Skin epidermis (tissue), 12 donors: ENCODE measurements around the gene FXYD4.
"Not testable (repeated sequence)": the region's sequence is repeated elsewhere in the genome, so short reads cannot be mapped to it uniquely, and the experiment has no call there.

Experiments used
- H3K27ac ChIP-seq, 21 experiments: fragments of 200-600 bp; sonication (generic) in 11 of 21; one replicate each; pipeline ENCODE4 v1.5.0; 2020; ENCODE audit warnings: mild to moderate bottlenecking in 3 of 21, inconsistent platforms in 2 of 21, moderate library complexity in 2 of 21
- H3K4me3 ChIP-seq, 7 experiments: fragments of 200-600 bp; sonication (generic) in 2 of 7; one replicate each; pipeline ENCODE4 v1.5.0; 2020; ENCODE audit warnings: inconsistent platforms in 2 of 7, mild to moderate bottlenecking in 2 of 7, moderate library complexity in 1 of 7

The FXYD4 gene, protein sequence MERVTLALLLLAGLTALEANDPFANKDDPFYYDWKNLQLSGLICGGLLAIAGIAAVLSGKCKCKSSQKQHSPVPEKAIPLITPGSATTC

DNA sequence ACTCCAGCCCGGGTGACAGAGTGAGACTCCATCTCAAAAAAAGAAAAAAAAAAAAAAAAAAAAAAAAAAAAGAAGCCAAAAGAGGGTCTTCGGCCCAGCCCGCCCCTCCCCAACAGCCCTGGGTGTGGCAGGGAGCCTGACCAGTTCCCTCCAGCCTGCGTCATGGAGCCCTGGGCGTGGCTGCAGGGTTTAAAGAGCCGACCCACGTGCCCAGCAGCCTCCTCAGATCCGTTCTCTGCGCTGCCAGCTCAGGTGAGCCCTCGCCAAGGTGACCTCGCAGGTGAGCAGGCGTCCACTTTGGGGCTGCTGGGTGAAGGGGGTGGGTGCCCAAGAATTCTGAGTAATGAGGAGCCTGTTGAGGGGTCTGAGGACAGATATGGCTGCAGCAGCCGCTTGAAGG is at the start of gene FXYD4:
Gene FXYD4 (plus strand): TSS at position 219 of the 400 bp plus-strand sequence. CDS start 2,111 bp downstream, outside the sequence.
- no peak within 1 kb of the TSS for H3K4me3 ChIP-seq
- no peak within 1 kb of the TSS for H3K27ac ChIP-seq

DNA sequence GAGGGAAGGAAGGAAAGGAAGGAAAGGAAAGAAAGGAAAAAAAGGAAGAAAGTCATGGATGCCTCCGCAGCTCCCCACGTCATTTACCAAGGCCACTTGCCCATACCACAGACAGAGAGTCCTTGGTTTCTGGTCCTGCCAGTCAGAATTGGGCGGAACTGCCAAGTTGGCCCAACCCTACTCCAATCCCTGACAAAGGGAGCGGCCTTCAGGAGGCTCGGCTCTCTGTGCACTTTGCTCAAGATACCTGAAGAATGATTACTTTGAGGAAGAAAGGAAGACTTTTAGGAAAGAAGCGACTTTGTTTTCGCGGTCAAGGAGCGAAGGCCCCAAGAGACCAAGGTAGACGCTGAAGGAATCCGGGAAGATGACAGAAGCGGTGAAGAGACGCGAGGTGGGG is 49.1 kb upstream of the FXYD4 start:
- no peak overlapping the region for H3K27ac ChIP-seq

DNA sequence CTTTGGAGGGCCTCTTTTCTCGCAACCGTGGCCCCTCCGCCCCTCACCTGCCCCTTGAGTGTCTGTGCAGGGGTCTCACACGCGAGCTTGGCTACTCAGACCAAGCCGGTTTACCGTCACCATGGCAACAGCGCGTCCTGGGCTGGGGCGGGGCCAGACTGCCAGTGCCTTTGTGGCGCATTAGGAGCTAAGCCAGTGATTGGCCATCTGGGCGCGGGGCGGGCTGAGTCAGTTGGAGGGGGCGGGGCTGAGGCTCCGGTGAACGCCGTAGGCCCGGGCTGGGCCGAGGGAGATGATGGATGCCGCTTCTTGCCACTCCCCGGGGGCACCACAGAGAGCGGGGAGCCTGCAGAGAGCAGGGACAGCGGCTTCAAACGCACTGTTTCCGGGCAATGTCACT is 48.7 kb upstream of the FXYD4 start:
- Histone ChIP-seq H3K4me3 (peak overlapping the region in 1 of 7 experiments; percentile 12), H3K27ac (no peak overlapping the region)

More for the DNA sequence above, 49.1 kb upstream of the FXYD4 start:
- peak overlapping the region in 1 of 7 experiments; percentile 12 for H3K4me3 ChIP-seq

DNA sequence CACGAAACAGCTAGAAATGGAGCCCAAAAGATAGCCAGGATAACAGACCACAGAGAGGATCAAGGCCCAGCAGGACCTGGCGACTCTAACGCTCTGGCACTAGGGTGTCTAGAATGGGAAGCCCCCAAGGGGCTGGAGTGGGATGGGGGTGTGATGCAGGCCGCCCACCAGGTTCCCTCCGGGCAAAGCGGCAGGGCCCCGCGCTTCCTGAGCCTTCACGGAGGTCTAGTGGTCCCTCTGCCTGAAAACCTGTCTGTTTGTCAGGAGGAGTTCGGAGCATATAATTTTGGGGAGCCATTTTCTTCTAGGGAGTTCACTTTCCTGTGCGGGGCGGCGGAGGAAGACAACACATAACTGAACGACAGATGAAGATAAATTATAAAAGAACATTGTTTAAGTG is 48.2 kb upstream of the FXYD4 start:
- Histone ChIP-seq H3K27ac (no peak overlapping the region), H3K4me3 (peak overlapping the region in 1 of 7 experiments; percentile 12)

DNA sequence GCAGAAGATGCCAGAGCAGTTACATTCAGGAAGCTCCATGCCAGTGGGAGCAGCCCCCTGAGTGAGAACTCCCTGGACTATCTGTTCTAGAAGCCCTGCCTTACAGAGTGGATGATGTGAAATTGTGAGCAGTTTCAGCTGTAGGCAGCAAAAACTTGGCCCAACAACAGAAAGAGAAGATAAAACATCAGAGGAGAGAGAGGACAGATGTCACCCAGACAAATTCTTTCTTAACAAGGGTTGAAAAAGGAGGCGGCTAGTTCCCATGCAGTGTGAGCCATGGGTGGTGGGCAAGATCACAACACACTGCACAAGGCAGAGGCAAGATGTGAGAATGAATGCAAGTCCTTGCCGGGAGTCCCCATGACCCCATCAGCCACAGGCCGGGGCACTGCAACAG is 46.6 kb upstream of the FXYD4 start:
- Histone ChIP-seq H3K4me3 (no peak overlapping the region), H3K27ac (no peak overlapping the region)

DNA sequence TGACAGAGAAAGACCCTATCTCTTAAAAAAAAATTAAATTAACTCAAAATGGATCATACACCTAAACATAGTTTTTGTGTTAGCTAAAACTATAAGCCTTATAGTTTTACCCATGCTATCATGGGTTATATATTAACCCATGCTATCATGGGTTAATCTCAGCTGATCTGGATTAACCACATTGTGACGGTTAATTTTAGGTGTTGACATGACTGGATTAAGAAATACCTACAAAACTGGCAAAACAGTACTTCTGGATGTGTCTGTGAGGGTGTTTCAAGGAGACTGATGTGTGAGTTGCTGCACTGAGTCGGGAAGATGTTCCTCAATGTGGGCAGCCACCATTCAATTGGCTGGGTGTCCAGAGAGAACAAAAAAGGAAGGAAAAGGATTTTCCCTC is 44.3 kb upstream of the FXYD4 start:
- Histone ChIP-seq H3K4me3 (no peak overlapping the region), H3K27ac (no peak overlapping the region)

DNA sequence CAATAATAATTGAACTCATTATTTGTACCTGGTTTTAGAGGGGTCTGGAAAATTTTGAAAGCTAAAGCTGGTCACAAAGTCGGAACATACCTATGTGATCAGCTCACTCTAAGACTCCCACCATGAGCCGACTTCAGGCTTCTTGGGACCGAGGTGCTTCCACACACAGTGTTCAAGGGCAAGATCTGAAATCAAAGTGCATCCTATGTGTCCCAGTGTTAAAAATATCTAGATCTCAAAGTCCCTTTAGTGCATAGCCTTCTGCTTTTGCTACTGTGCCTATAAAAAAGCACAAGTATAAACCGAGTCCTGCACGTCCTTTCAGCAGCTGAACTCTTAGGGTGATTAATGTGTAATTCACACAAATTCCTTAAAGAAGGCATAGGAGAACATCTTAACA is 43.5 kb upstream of the FXYD4 start:
- no peak overlapping the region for H3K27ac ChIP-seq

DNA sequence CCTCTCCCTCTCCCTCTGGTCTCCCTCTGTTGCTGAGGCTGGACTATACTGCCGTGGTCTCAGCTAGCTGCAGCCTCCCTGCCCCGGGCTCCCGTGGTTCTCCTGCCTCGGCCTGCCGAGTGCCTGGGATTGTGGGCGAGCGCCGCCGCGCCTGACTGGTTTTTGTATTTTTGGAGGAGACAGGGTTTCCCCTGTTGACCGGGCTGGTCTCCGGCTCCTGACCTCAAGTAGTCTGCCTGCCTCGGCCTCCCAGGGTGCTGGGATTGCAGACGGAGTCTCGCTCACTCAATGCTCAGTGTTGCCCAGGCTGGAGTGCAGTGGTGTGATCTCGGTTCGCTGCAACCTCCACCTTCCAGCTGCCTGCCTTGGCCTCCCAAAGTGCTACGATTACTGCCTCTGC is 42.6 kb upstream of the FXYD4 start:
- H3K27ac ChIP-seq, H3K4me3 ChIP-seq: not testable (repeated sequence)

More for the DNA sequence above, 43.5 kb upstream of the FXYD4 start:
- no peak overlapping the region for H3K4me3 ChIP-seq

DNA sequence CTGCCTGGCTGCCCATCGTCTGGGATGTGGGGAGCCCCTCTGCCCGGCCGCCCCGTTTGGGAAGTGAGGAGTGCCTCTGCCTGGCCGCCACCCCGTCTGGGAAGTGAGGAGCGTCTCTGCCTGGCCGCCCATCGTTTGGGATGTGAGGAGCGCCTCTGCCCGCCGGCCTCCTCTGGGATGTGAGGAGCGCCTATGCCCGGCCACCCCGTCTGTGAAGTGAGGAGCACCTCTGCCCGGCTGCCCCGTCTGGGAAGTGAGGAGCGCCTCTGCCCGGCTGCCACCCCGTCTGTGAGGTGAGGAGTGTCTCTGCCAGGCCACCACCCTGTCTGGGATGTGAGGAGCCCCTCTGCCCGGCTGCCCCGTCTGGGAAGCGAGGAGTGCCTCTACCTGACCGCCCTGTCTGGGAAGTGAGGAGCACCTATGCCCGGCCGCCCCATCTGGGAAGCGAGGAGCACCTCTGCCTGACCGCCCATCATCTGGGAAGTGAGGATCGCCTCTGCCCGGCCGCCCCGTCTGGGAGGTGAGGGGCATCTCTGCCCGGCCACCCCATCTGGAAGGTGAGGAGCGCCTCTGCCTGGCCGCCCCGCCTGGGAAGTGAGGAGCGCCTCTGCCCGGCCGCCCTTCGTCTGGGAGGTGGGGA is 42.1 kb upstream of the FXYD4 start:
- not testable (repeated sequence) for H3K27ac ChIP-seq, H3K4me3 ChIP-seq

DNA sequence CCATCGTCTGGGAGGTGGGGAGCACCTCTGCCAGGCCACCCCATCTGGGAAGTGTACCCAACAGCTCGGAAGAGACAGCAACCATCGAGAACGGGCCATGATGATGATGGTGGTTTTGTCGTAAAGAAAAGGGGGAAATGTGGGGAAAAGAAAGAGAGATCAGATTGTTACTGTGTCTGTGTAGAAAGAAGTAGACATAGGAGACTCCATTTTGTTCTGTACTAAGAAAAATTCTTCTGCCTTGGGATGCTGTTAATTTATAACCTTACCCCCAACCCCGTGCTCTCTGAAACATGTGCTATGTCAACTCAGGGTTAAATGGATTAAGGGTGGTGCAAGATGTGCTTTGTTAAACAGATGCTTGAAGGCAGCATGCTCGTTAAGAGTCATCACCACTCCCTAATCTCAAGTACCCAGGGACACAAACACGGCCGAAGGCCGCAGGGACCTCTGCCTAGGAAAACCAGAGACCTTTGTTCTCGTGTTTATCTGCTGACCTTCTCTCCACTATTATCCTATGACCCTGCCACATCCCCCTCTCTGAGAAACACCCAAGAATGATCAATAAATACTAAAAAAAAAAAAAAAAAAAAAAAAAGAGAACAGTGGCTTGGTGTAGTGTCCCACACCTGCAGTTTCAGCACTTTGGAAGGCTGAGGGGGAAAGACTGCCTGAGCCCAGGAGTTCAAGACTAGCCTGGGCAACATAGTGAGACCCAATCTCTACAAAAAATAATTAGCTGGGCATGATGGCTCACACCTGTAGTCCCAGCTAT is 41.2 kb upstream of the FXYD4 start:
- not testable (repeated sequence) for H3K27ac ChIP-seq, H3K4me3 ChIP-seq

DNA sequence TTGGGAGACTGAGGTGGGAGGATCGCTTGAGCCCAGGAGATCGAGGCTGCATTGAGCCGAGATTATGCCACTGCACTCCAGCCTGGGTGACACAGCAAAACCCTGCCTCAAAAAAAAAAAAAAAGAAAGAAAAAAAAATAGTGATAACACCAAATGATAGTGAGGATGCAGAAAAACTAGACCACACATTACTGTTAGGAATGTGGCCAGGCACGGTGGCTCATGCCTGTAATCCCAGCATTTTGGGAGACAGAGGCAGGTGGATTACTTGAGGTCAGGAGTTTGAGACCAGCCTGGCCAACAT is 40.7 kb upstream of the FXYD4 start:
- not testable (repeated sequence) for H3K27ac ChIP-seq, H3K4me3 ChIP-seq

DNA sequence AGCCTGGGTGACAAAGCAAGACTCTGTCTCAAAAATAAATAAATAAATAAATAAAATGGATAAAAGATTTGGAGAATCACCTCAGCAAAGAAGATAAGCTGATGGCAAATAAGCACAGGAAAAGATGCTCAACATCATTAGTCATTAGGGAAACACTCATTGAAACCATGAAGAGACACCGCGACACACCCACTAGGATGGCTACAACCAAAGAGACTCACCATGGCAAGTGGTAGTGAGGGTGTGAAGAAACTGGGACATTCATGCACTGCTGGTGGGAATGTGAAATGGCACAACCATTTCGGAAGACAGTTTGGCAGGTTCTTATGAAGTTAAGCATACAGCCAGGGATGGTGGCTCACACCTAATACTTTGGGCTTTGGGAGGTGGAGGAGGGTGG is 37.8 kb upstream of the FXYD4 start:
- no peak overlapping the region for H3K27ac ChIP-seq
- H3K4me3 ChIP-seq: no peak overlapping the region

DNA sequence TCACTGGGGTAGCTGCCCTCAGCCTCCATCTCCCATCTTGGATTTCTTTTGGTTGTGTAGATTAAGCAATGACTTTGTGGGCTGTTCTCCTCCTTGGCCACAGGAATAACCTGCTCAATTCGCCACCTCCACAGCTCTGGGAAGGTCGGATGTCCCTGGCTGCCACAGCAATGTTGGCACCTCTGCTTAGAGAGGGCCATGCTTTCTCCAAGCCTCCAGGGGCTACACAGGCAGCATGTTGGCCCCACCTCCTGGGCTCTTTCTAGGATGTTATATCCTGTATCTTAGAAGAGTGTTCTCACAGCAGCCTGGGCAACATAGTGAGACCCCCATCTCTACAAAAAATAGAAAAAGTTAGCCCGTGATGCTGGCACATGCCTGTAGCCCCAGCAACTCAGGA is 35.4 kb upstream of the FXYD4 start:
- Histone ChIP-seq H3K27ac (no peak overlapping the region), H3K4me3 (no peak overlapping the region)

DNA sequence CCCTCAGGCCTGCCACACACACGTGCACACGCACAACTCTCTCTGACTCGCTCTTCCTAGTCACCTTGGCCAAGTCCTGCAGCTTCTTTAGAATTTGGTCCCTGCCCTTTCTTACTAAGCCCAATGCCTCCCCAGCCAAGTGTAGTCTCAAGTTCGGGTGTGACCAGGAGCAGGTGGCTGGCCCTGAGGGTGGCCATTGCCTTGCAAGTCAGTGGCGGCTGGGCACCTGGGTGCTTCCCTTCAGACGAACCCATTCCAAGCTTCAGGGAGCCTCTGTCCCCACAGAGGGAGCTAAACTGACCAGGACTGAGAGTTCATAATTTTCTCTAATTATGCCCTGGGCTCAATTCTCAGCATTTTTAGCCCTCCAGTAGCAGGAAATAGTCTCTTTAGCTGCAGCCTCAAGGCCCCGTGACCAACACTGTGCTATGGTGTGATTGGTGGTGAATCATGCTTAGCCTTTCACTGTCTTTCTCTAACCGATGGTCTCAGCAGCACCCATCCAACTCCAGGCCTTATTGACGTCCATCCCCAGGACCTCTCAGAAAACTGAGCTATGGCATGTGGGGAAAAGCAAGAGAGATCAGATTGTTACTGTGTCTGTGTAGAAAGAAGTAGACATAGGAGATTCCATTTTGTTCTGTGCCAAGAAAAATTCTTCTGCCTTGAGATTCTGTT is 34.7 kb upstream of the FXYD4 start:
- Histone ChIP-seq H3K4me3 (no peak overlapping the region), H3K27ac (no peak overlapping the region)

DNA sequence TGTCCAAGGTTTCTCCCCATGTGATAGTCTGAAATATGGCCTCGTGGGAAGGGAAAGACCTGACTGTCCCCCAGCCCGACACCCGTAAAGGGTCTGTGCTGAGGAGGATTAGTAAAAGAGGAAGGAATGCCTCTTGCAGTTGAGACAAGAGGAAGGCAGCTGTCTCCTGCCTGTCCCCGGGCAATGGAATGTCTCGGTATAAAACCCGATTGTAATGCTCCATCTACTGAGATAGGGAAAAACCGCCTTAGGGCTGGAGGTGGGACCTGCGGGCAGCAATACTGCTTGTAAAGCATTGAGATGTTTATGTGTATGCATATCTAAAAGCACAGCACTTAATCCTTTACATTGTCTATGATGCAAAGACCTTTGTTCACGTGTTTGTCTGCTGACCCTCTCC is 33.9 kb upstream of the FXYD4 start:
- not testable (repeated sequence) for H3K4me3 ChIP-seq, H3K27ac ChIP-seq

DNA sequence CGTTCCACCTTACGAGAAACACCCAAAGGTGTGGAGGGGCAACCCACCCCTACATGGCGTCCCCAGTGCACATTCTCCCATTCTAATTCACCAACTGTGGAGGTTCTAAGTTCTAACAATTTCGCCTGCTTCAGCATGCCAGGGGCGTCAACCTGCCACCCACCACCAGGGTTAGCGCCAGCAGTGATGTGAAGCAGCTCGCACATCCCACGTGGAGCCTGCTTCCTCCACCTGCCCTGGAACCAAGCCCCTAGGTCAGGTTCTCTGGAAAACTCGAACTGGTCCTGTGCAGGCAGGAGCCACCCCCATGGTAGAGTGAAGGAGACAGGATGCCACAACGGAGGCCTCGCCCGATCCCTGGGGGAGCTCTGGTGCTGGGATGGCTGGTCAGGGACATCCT is 33.3 kb upstream of the FXYD4 start:
- no peak overlapping the region for H3K27ac ChIP-seq

DNA sequence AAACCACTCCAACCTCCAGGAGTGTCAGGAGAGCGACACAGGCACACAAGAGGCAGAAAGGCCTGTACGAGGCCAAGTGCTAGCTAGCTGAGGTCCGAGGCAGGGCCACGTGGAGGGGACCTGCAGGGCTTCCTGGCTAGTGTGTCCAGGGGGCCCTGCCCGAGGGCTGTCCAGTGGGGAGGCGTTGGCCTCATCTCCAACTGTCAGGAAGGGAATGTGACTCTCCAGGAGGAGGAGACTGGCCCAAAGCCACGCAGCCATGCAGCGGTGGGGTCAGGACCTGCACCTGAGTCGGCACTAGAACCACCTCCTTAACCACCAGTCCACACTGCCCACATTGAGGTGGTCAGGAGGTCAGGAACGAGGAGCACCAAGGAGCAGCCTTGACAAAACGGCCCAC is 32.3 kb upstream of the FXYD4 start:
- no peak overlapping the region for H3K27ac ChIP-seq

More for the DNA sequence above, 33.3 kb upstream of the FXYD4 start:
- H3K4me3 ChIP-seq: no peak overlapping the region

DNA sequence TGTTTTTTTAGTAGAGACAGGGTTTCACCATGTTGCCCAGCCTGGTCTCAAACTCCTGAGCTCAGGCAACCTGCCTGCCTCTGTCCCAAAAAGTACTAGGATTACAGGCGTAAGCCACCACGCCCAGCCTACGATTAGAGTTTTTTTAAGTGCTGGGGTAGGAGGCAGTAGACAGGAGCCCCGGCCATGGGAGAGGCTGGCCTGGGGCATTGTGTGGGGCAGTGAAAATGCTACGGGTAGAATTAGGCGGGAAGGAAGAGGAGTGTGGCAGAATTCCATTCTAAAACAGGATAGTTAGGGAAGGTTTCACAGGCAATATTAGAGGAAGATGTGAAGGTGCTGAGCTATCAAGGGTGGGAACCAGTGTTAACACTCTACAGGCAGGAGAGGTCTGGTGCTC is 31.3 kb upstream of the FXYD4 start:
- no peak overlapping the region for H3K4me3 ChIP-seq
- no peak overlapping the region for H3K27ac ChIP-seq

More for the DNA sequence above, 32.3 kb upstream of the FXYD4 start:
- H3K4me3 ChIP-seq: no peak overlapping the region

DNA sequence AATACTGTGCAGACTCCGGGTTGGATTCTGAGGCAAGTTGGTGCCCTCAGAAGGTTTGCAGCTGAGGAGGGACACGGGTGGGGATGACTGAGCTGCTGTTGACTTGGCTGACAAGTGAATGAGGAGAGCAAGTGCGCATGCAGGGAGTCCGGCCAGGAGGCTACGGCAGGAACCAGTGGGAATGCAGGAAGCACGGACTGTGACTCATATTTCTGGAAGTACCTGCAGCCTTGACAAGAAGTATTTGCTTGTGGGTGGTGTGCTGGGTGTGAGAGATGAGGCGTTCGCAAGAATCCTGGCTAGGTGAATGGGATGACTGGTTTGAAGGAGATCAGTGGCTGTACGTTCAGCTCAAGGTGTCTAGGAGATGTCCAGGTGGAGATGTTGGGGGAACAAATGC is 30.8 kb upstream of the FXYD4 start:
- Histone ChIP-seq H3K27ac (no peak overlapping the region), H3K4me3 (no peak overlapping the region)

DNA sequence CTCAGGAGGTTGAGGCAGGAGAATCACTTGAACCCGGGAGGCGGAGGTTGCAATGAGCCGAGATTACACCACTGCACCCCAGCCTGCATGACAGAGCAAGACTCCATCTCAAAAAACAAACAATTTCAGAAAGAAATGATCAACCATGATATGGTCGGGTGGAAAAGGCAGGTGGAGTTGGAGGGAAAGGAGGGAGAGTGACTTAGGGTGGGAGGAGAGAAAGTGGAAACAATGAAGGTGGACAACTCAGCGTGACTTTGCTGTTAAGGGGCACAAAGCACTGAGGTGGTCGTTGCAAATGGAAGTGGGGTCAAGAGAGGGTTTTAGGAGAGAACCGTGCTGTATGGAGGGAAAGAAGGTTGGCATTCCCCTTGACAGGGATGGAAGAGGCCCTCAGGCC is 30.0 kb upstream of the FXYD4 start:
- no peak overlapping the region for H3K4me3 ChIP-seq
- no peak overlapping the region for H3K27ac ChIP-seq
